B cell (primary cell): Measurements from ENCODE around the gene SCAMP5. TPM values are rescaled to one million over a fixed set of nuclear protein-coding genes. Genes with fewer than 3 reads are reported as not detected.

Source experiments
- ATAC-seq: fragments of 200-7000 bp; cut with Tn5 transposase; one replicate; pipeline ENCODE4 v1.10.0; 2021; ENCODE audit warnings: low read depth, mild to moderate bottlenecking, moderate number of reproducible peaks, moderate library complexity
- CTCF ChIA-PET: fragments of 350-600 bp; sonication (Branson Sonifier 250); formaldehyde crosslinking; loops from one replicate; lab custom pipeline; 2021; ENCODE audit warnings: antibody characterized with exemption, inconsistent platforms; lab: Charles Lee
- POLR2A ChIA-PET: fragments of 350-600 bp; sonication (Branson Sonifier 250); formaldehyde crosslinking; loops from one replicate; lab custom pipeline; 2021; ENCODE audit warnings: antibody characterized with exemption; lab: Charles Lee
- DNase-seq: peaks from one replicate; pipeline ENCODE4 v3.0.0; 2013
- H2AFZ ChIP-seq: 2 replicates; pipeline ENCODE4 v1.6.1; 2012; ENCODE audit warnings: mild to moderate bottlenecking, low read depth, low read length; ENCODE audit not compliant: insufficient read depth, poor library complexity, severe bottlenecking
- H3K27ac ChIP-seq, 2 donors: 1 replicate in 1 of 2; 2 replicates in 1 of 2; pipeline ENCODE4 v1.5.1; 2012 to 2013; ENCODE audit warnings: low read length in 2 of 2, mild to moderate bottlenecking in 2 of 2, moderate library complexity in 1 of 2
- H3K27me3 ChIP-seq, 4 experiments: fragments of 200-600 bp in 1 of 4; sonication (generic) in 1 of 4; replicated peaks in 1 of 4; 1 replicate in 2 of 4; 2 replicates in 2 of 4; pipeline versions ENCODE4 v1.6.1 to v1.7.0; 2013 to 2016; ENCODE audit warnings: low read length in 3 of 4, mild to moderate bottlenecking in 2 of 4, mixed read lengths in 1 of 4, moderate library complexity in 1 of 4; ENCODE audit not compliant: insufficient read depth in 4 of 4, control insufficient read depth in 3 of 4; ENCODE audit errors: control extremely low read depth in 1 of 4
- H3K36me3 ChIP-seq, 2 experiments: replicated peaks in 1 of 2; 1 replicate in 1 of 2; 2 replicates in 1 of 2; pipeline versions ENCODE4 v1.6.1 to v1.7.1; 2013; ENCODE audit warnings: low read length in 1 of 2; ENCODE audit not compliant: insufficient read depth in 2 of 2, control insufficient read depth in 1 of 2; ENCODE audit errors: control extremely low read depth in 1 of 2, extremely low read depth in 1 of 2
- H3K4me1 ChIP-seq, 2 donors: fragments of 200-600 bp in 1 of 2; sonication (generic) in 1 of 2; 1 replicate in 1 of 2; 2 replicates in 1 of 2; pipeline versions ENCODE4 v1.5.1 to v1.6.1; 2013 to 2017; ENCODE audit warnings: low read length in 2 of 2; ENCODE audit not compliant: control insufficient read depth in 2 of 2, insufficient read depth in 2 of 2
- H3K4me2 ChIP-seq: replicated peaks from 2 replicates; pipeline ENCODE3; 2012; ENCODE audit warnings: mild to moderate bottlenecking, low read depth, low read length; ENCODE audit not compliant: poor library complexity, severe bottlenecking
- H3K4me3 ChIP-seq, 5 experiments: fragments of 200-600 bp in 1 of 5; sonication (generic) in 1 of 5; 1 replicate in 3 of 5; 2 replicates in 2 of 5; pipeline versions ENCODE4 v1.5.1 to v1.7.0; 2011 to 2016; ENCODE audit warnings: low read length in 4 of 5, mild to moderate bottlenecking in 4 of 5, low read depth in 2 of 5, control low read depth in 1 of 5, moderate library complexity in 1 of 5; ENCODE audit not compliant: insufficient read depth in 1 of 5; ENCODE audit errors: control extremely low read depth in 1 of 5, extremely low read depth in 1 of 5
- H3K79me2 ChIP-seq: fragments of 200-600 bp; sonication (generic); one replicate; pipeline ENCODE4 v1.6.0; 2016; ENCODE audit warnings: low read length; ENCODE audit not compliant: control insufficient read depth, insufficient read depth
- H3K9ac ChIP-seq: fragments of 200-600 bp; sonication (generic); 2 replicates; pipeline ENCODE4 v1.6.1; 2017; ENCODE audit warnings: mild to moderate bottlenecking, low read length, moderate library complexity
- H3K9me3 ChIP-seq, 3 donors: one replicate each; pipeline versions ENCODE4 v1.6.1 to v1.7.1; 2013; ENCODE audit warnings: low read length in 2 of 3; ENCODE audit not compliant: control insufficient read depth in 2 of 3, insufficient read depth in 1 of 3; ENCODE audit errors: control extremely low read depth in 1 of 3
- H4K20me1 ChIP-seq: 2 replicates; pipeline ENCODE4 v1.6.0; 2012; ENCODE audit warnings: mild to moderate bottlenecking, low read length; ENCODE audit not compliant: insufficient read depth, control insufficient read depth, poor library complexity, severe bottlenecking
- H3K27ac Mint-ChIP-seq: one replicate; pipeline ENCODE4 v1.8.0; 2021; ENCODE audit warnings: mixed read lengths
- H3K27me3 Mint-ChIP-seq: one replicate; pipeline ENCODE4 v1.8.0; 2021; ENCODE audit warnings: mixed read lengths
- H3K4me1 Mint-ChIP-seq: one replicate; pipeline ENCODE4 v1.8.0; 2021; ENCODE audit warnings: mixed read lengths
- H3K4me3 Mint-ChIP-seq: one replicate; pipeline ENCODE4 v1.8.0; 2021; ENCODE audit warnings: mixed read lengths
- H3K9me3 Mint-ChIP-seq: one replicate; pipeline ENCODE4 v1.8.0; 2022; ENCODE audit warnings: mixed read lengths; ENCODE audit not compliant: insufficient read depth
- CTCF ChIP-seq: fragments of 200-600 bp; IDR thresholded peaks from one replicate; pipeline ENCODE4 v1.8.0; 2022; ENCODE audit warnings: antibody characterized with exemption, mild to moderate bottlenecking
- EZH2 ChIP-seq: IDR thresholded peaks from 2 replicates; pipeline ENCODE4 v1.6.1; 2012; ENCODE audit warnings: borderline replicate concordance, low read depth, mild to moderate bottlenecking, moderate library complexity, low read length; ENCODE audit not compliant: insufficient read depth, poor library complexity, severe bottlenecking
- WGBS: methylation state at CpG from one replicate; pipeline ENCODE4 v1.1.5; 2013; ENCODE audit warnings: missing lambda C conversion rate; ENCODE audit not compliant: insufficient coverage; 5-methylcytosine and 5-hydroxymethylcytosine counted together
- intact Hi-C: fragments of 100-400 bp; cut with micrococcal nuclease; formaldehyde crosslinking; loops from one replicate; pipeline ENCODE4 v1.10.0; 2022
- polyA plus RNA-seq: library from polyadenylated mRNA; depleted of rRNA; stranded (reverse); fragments of >200 nt; gene quantifications from 2 replicates; pipeline ENCODE4 v1.2.3, GENCODE V29; 2012
- total RNA-seq, 2 donors: library from RNA; stranded (reverse); fragments of 120-200 nt in 1 of 2; gene quantifications; 1 replicate in 1 of 2; 2 replicates in 1 of 2; pipeline versions ENCODE4 v1.2.3 to v1.2.4, GENCODE V29; 2013 to 2022

Gene SCAMP5
- total and polyA plus RNA-seq, 2 donors (not counting 1 experiment from before 2014, with no cell fraction given), result 0.59 to 3.4 TPM

GRCh38 chr15:74992619-74993018, 2.7 kb upstream of the SCAMP5 start:
- Histone ChIP-seq H3K9me3 (peaks cover 0 to 23% (median 0%) of the 10 kb centered on the region in 3 donors), H3K27ac (no peak overlapping the region), H3K79me2 (no peaks in the 10 kb centered on the region), H3K4me1 (peaks cover 19 to 23% of the 10 kb centered on the region in 2 donors), H3K4me3 (no peak overlapping the region), H3K27me3 (peaks cover 0 to 44% (median 27%) of the 10 kb centered on the region in 4 experiments), H3K36me3 (no peaks in the 10 kb centered on the region), H2AFZ (no peak overlapping the region), H3K4me2 (no peak overlapping the region), H3K9ac (no peak overlapping the region), H4K20me1 (peaks cover 6% of the 10 kb centered on the region)
- DNase-seq (no peak), ATAC-seq (no peak)
- Mint-ChIP-seq H3K27ac (no peak overlapping the region), H3K9me3 (no peaks in the 10 kb centered on the region), H3K4me1 (peaks cover 12% of the 10 kb centered on the region), H3K27me3 (peaks cover 53% of the 10 kb centered on the region), H3K4me3 (no peak overlapping the region)
- ChIA-PET POLR2A (no interaction called here), CTCF (no interaction called here)
- intact Hi-C loops, result no loop called here
- WGBS, result no CpG with 5 or more reads among the region's 1 CpG
- TF ChIP-seq EZH2 (no peak), CTCF (no peak)

- H3K9me3 ChIP-seq, result peaks cover 0 to 30% (median 0%) of the 10 kb centered on the region in 3 donors
- no peaks in the 10 kb centered on the region for H3K79me2 ChIP-seq
- peaks cover 6% of the 10 kb centered on the region for H4K20me1 ChIP-seq
- intact Hi-C loops, result no loop called here
- Mint-ChIP-seq H3K4me1 (peaks cover 12% of the 10 kb centered on the region), H3K27me3 (peaks cover 68% of the 10 kb centered on the region), H3K4me3 (no peak overlapping the region), H3K27ac (no peak overlapping the region), H3K9me3 (no peaks in the 10 kb centered on the region)
- no peaks in the 10 kb centered on the region for H3K36me3 ChIP-seq
- no peak overlapping the region for H3K4me2 ChIP-seq
- no peak overlapping the region for H3K27ac ChIP-seq
- peaks cover 0 to 57% (median 41%) of the 10 kb centered on the region in 4 experiments for H3K27me3 ChIP-seq
- no peak overlapping the region for H3K9ac ChIP-seq
- ATAC-seq, result no peak
- CTCF ChIA-PET, result no interaction called here
- H3K4me1 ChIP-seq, result peaks cover 19 to 23% of the 10 kb centered on the region in 2 donors
- no peak overlapping the region for H3K4me3 ChIP-seq
- POLR2A ChIA-PET, result no interaction called here
- WGBS, result 66% methylated on average over 2 of the region's 2 CpGs
- TF ChIP-seq CTCF, result no peak
- TF ChIP-seq EZH2, result no peak
- DNase-seq, result no peak
- H2AFZ ChIP-seq, result no peak overlapping the region
Observed at GRCh38 chr15:74994236-74994635, 1.1 kb upstream of the SCAMP5 start.
